ENCODE data around the gene MRM1.

- TF ChIP-seq CTCF (IDR thresholded peaks at IDR 0.05) (no peak), POLR2A (IDR thresholded peaks at IDR 0.05) (no peak)
Measured at GRCh38 chr17:36553459-36553858, 47.9 kb upstream of the MRM1 start.
